Neuronal stem cell (in vitro differentiated cells): Measurements from ENCODE around the gene HIVEP2.
A peak's percentile ranks its signal among the peaks of the same experiment; 100 is the strongest.

ENCODE experiments used
- DNase-seq: peaks from one replicate; pipeline ENCODE4 v3.0.0-alpha.2; 2013; ENCODE audit warnings: low spot score
- H2AFZ ChIP-seq: one replicate; pipeline ENCODE4 v1.6.1; 2013; ENCODE audit warnings: mild to moderate bottlenecking, low read length, inconsistent platforms
- H2AK5ac ChIP-seq: 2 replicates; pipeline ENCODE4 v1.6.1; 2013; ENCODE audit warnings: low read depth, mild to moderate bottlenecking, inconsistent platforms, low read length, moderate library complexity, mixed read lengths
- H2BK120ac ChIP-seq: 2 replicates; pipeline ENCODE4 v1.6.1; 2013; ENCODE audit warnings: low read depth, mild to moderate bottlenecking, inconsistent platforms, low read length, moderate library complexity, mixed read lengths
- H2BK12ac ChIP-seq: one replicate; pipeline ENCODE4 v1.6.1; 2013; ENCODE audit warnings: low read length, inconsistent platforms
- H2BK15ac ChIP-seq: 2 replicates; pipeline ENCODE4 v1.6.1; 2013; ENCODE audit warnings: mild to moderate bottlenecking, low read length, inconsistent platforms, mixed read lengths
- H2BK5ac ChIP-seq: one replicate; pipeline ENCODE4 v1.6.1; 2013; ENCODE audit warnings: inconsistent platforms, mild to moderate bottlenecking, low read length, moderate library complexity
- H3K14ac ChIP-seq: one replicate; pipeline ENCODE4 v1.6.1; 2013; ENCODE audit warnings: low read length, inconsistent platforms
- H3K18ac ChIP-seq: 2 replicates; pipeline ENCODE4 v1.6.1; 2013; ENCODE audit warnings: low read length, inconsistent platforms
- H3K23ac ChIP-seq: 2 replicates; pipeline ENCODE4 v1.6.1; 2013; ENCODE audit warnings: low read depth, mild to moderate bottlenecking, mixed read lengths, low read length, inconsistent platforms; ENCODE audit not compliant: poor library complexity
- H3K27ac ChIP-seq: replicated peaks from 3 replicates; pipeline ENCODE4 v1.5.1; 2013; ENCODE audit warnings: low read length, inconsistent platforms
- H3K27me3 ChIP-seq, 3 experiments: 2 replicates each; pipeline ENCODE4 v1.6.1; 2013; ENCODE audit warnings: low read length in 3 of 3, mild to moderate bottlenecking in 2 of 3, inconsistent platforms in 1 of 3, low read depth in 1 of 3, mixed read lengths in 1 of 3, moderate library complexity in 1 of 3; ENCODE audit not compliant: control insufficient read depth in 3 of 3, insufficient read depth in 3 of 3
- H3K36me3 ChIP-seq, 2 donors: replicated peaks in 1 of 2; 2 replicates each; pipeline ENCODE4 v1.6.1; 2013; ENCODE audit warnings: low read length in 2 of 2; ENCODE audit not compliant: control insufficient read depth in 2 of 2, insufficient read depth in 2 of 2
- H3K4ac ChIP-seq: 2 replicates; pipeline ENCODE4 v1.6.1; 2013; ENCODE audit warnings: inconsistent platforms, mild to moderate bottlenecking, low read length, moderate library complexity
- H3K4me1 ChIP-seq, 2 donors: 1 replicate in 1 of 2; 2 replicates in 1 of 2; pipeline ENCODE4 v1.6.1; 2013; ENCODE audit warnings: low read length in 2 of 2, low read depth in 1 of 2; ENCODE audit not compliant: control insufficient read depth in 2 of 2, insufficient read depth in 1 of 2
- H3K4me2 ChIP-seq: one replicate; pipeline ENCODE4 v1.6.1; 2013; ENCODE audit warnings: mild to moderate bottlenecking, low read length, inconsistent platforms; ENCODE audit not compliant: insufficient read depth, poor library complexity, severe bottlenecking
- H3K4me3 ChIP-seq, 2 donors: 2 replicates each; pipeline ENCODE4 v1.5.1; 2013; ENCODE audit warnings: low read length in 2 of 2, mild to moderate bottlenecking in 2 of 2, inconsistent platforms in 1 of 2, moderate library complexity in 1 of 2
- H3K79me1 ChIP-seq: one replicate; pipeline ENCODE4 v1.6.1; 2013; ENCODE audit warnings: low read depth, mild to moderate bottlenecking, inconsistent platforms, low read length, moderate library complexity
- H3K9ac ChIP-seq: one replicate; pipeline ENCODE4 v1.6.1; 2013; ENCODE audit warnings: mild to moderate bottlenecking, low read depth, low read length, inconsistent platforms; ENCODE audit not compliant: poor library complexity
- H3K9me3 ChIP-seq, 2 donors: replicated peaks in 1 of 2; 2 replicates each; pipeline versions ENCODE3 to v1.6.1; 2013; ENCODE audit warnings: low read length in 2 of 2, mild to moderate bottlenecking in 2 of 2, inconsistent platforms in 1 of 2, low read depth in 1 of 2, mixed read lengths in 1 of 2, moderate library complexity in 1 of 2; ENCODE audit not compliant: control insufficient read depth in 2 of 2, insufficient read depth in 1 of 2
- H4K8ac ChIP-seq: one replicate; pipeline ENCODE4 v1.6.1; 2013; ENCODE audit warnings: low read depth, mild to moderate bottlenecking, inconsistent platforms, low read length, moderate library complexity
- H4K91ac ChIP-seq: one replicate; pipeline ENCODE4 v1.6.1; 2013; ENCODE audit warnings: low read length, low read depth, mild to moderate bottlenecking, inconsistent platforms; ENCODE audit not compliant: poor library complexity
- WGBS, 2 donors: extraction: QIAGEN DNeasy Blood & Tissue Kit; methylation state at CpG; one replicate each; pipeline ENCODE4 v1.1.7; 2013; ENCODE audit warnings: missing lambda C conversion rate in 2 of 2, mixed read lengths in 1 of 2; ENCODE audit not compliant: insufficient read length in 2 of 2, insufficient replicate concordance in 1 of 2; ENCODE audit errors: extremely low coverage in 2 of 2; 5-methylcytosine and 5-hydroxymethylcytosine counted together

Gene HIVEP2

GRCh38 chr6:142946181-142946923 is 1.4 kb upstream of the HIVEP2 start:
- H3K27me3 ChIP-seq, result peaks cover 0 to 43% (median 0%) of the 10 kb centered on the region in 3 experiments

DNA sequence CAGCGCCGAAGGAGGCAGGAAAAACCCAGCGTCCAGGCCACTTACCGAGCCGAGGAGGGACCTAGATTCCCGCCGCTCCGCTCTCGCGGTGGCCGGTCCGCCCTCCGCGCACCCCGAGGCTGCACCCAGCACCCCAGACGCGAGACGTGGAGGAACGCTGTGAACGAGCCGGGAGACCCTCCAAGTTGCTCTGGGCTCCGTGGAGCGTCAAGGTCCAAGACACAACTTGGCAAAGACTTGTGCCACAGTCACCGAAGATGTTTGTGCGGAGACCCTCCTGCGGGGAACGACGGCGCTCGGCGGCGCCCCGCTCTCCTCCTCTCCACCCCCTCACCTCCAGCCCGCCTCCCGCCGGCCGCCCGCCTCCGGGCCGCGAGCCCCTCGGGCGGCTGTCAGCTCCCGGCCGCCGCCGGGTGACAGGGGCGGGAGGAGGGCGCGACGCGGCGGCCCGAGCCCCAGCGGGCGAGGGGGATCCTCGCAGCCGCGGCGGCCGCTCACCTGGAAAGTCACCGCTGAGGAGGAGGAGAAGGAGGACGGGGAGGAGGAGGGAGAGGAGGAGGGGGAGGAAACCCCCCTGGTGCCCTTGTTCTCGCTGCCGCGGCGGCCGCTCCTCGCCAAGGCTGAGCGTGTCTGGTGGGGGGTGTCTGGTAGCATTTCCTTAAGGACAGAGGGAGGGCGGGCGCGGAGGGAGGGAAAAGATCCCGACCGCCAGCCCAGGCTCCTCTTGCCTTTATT is 637 bp upstream of the HIVEP2 start:
- peak overlapping the region; percentile 93 for H2AFZ ChIP-seq
- no peak overlapping the region for H2BK5ac ChIP-seq
- H2BK12ac ChIP-seq, result peak overlapping the region; percentile 89
- no peak overlapping the region for H4K91ac ChIP-seq
- H3K4me3 ChIP-seq, result peak overlapping the region; percentile 71 to 98
- peak overlapping the region; percentile 67 for H3K14ac ChIP-seq
- H3K18ac ChIP-seq, result peak overlapping the region; percentile 100
- H3K4me1 ChIP-seq, result peaks cover 4 to 12% of the 10 kb centered on the region in 2 donors
- peak overlapping the region; percentile 84 for H3K4me2 ChIP-seq
- WGBS, 2 donors, result no CpG with 5 or more reads among the region's 75 CpGs
- peaks cover 0 to 36% (median 0%) of the 10 kb centered on the region in 3 experiments for H3K27me3 ChIP-seq
- no peak overlapping the region for H2BK15ac ChIP-seq
- DNase-seq, result peak; percentile 51
- H2AK5ac ChIP-seq, result no peak overlapping the region
- H2BK120ac ChIP-seq, result no peak overlapping the region
- H4K8ac ChIP-seq, result no peak overlapping the region
- no peak overlapping the region for H3K23ac ChIP-seq
- H3K36me3 ChIP-seq, result no peaks in the 10 kb centered on the region
- no peaks in the 10 kb centered on the region for H3K79me1 ChIP-seq
- H3K4ac ChIP-seq, result no peak overlapping the region
- H3K27ac ChIP-seq, result peak overlapping the region; percentile 60
- H3K9me3 ChIP-seq, result no peaks in the 10 kb centered on the region
- peak overlapping the region; percentile 94 for H3K9ac ChIP-seq

More at GRCh38 chr6:142946181-142946923, 1.4 kb upstream of the HIVEP2 start:
- Histone ChIP-seq H3K9ac (peak overlapping the region; percentile 55), H4K91ac (no peak overlapping the region), H2BK120ac (no peak overlapping the region), H2BK5ac (peak overlapping the region; percentile 19), H2AK5ac (no peak overlapping the region), H3K14ac (no peak overlapping the region), H3K27ac (no peak overlapping the region), H2AFZ (peak overlapping the region; percentile 93), H4K8ac (no peak overlapping the region), H2BK12ac (no peak overlapping the region), H3K4me1 (peaks cover 4 to 12% of the 10 kb centered on the region in 2 donors), H3K36me3 (no peaks in the 10 kb centered on the region), H3K4me2 (peak overlapping the region; percentile 84), H3K4me3 (peak overlapping the region; percentile 71 to 98), H3K18ac (peak overlapping the region; percentile 100), H3K23ac (no peak overlapping the region), H3K79me1 (no peaks in the 10 kb centered on the region), H2BK15ac (no peak overlapping the region), H3K4ac (no peak overlapping the region), H3K9me3 (no peaks in the 10 kb centered on the region)
- DNase-seq, result peak; percentile 83
- WGBS, 2 donors, result no CpG with 5 or more reads among the region's 62 CpGs

DNA sequence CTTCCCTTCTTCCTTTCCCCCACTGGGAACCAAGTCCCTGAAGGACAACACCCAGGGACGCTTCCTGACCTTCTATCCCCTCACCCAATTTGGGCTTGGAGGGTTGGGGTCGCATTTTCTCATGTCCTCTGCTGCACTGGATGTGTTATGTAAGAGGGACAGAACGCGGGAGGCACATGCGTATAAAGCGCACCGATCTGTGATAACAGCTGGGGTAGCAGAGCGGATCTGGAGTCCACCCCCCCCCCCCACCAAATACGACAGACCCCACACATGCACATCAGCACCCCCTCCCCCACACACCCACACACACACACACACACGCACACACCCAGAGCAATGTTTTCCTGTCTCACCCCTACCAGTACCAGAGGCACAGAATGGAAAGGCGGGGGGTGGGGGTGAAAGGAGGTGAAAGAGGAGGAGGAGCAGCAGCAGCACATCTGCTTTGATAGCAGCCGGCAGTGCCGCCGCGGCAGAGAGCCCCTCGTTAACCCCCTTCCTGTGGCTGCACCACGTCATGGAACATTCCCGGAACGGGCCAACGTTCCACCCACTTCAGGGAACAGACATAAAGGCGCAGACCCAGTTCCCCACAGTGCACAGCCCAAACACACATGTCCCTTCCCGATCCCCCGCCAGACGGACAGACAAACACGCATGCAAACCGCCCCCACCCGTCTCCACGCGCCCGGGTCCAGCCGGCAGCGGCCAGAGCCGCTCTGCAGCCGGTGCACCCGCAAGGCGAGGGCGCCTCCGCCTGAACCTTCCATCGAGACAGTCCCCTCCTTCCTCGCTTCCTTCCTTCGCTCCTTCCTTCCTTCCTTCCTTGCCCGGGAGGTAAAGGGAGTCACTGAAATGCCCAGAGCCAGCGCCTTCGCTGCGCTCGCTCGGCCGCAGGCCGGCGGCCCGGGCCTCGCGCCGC is 590 bp downstream of the HIVEP2 start:
- H3K4me1 ChIP-seq, result peaks cover 4 to 12% of the 10 kb centered on the region in 2 donors
- no peaks in the 10 kb centered on the region for H3K79me1 ChIP-seq
- WGBS, 2 donors, result no CpG with 5 or more reads among the region's 54 CpGs
- peak overlapping the region; percentile 91 for H2BK120ac ChIP-seq
- no peak overlapping the region for H4K8ac ChIP-seq
- H2BK15ac ChIP-seq, result peak overlapping the region; percentile 99
- no peak overlapping the region for H2BK12ac ChIP-seq
- H4K91ac ChIP-seq, result no peak overlapping the region
- H3K4ac ChIP-seq, result peak overlapping the region; percentile 97
- peak overlapping the region; percentile 96 for H2BK5ac ChIP-seq
- peak overlapping the region; percentile 71 to 91 for H3K4me3 ChIP-seq
- H3K9ac ChIP-seq, result peak overlapping the region; percentile 89
- H3K18ac ChIP-seq, result peak overlapping the region; percentile 97
- H2AK5ac ChIP-seq, result peak overlapping the region; percentile 61
- H3K27me3 ChIP-seq, result peaks cover 0 to 24% (median 0%) of the 10 kb centered on the region in 3 experiments
- H3K27ac ChIP-seq, result peak overlapping the region; percentile 76
- peak overlapping the region; percentile 89 for H3K14ac ChIP-seq
- H3K36me3 ChIP-seq, result no peaks in the 10 kb centered on the region
- DNase-seq, result peak; percentile 66
- H3K23ac ChIP-seq, result peak overlapping the region; percentile 73
- peak overlapping the region; percentile 93 for H2AFZ ChIP-seq
- H3K4me2 ChIP-seq, result peak overlapping the region; percentile 75
- H3K9me3 ChIP-seq, result no peaks in the 10 kb centered on the region
